B cell (primary cell): ENCODE data around the gene REPS2.

Experiments
- EZH2 ChIP-seq: IDR thresholded peaks from 2 replicates; pipeline ENCODE4 v1.6.1; 2012; ENCODE audit warnings: borderline replicate concordance, low read depth, mild to moderate bottlenecking, moderate library complexity, low read length; ENCODE audit not compliant: insufficient read depth, poor library complexity, severe bottlenecking
- TF ChIP-seq, protein P1 (sequence below): fragments of 200-600 bp; IDR thresholded peaks from one replicate; pipeline ENCODE4 v1.8.0; 2022; ENCODE audit warnings: antibody characterized with exemption, mild to moderate bottlenecking

DNA sequence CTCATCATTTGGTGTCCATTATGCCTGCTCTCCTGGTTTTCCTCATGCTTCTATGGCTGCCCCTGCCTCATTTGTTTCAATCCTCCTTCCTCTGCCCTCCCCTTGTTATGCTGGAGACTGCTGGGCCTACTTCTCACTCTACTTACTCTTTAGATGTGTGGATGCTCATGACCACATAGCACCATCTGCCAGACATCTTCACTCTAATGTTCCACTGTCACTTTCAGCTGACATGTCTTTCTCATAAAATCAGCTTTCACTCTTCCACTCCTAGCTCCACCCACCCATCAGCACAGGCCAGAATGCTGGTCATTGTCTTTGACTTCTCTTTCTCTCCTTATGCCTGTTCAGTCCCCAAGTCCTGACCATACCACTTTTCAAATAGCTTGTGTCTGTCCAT is 86.8 kb downstream of the REPS2 start:
- TF ChIP-seq EZH2 = no peak
- TF ChIP-seq, protein P1, sequence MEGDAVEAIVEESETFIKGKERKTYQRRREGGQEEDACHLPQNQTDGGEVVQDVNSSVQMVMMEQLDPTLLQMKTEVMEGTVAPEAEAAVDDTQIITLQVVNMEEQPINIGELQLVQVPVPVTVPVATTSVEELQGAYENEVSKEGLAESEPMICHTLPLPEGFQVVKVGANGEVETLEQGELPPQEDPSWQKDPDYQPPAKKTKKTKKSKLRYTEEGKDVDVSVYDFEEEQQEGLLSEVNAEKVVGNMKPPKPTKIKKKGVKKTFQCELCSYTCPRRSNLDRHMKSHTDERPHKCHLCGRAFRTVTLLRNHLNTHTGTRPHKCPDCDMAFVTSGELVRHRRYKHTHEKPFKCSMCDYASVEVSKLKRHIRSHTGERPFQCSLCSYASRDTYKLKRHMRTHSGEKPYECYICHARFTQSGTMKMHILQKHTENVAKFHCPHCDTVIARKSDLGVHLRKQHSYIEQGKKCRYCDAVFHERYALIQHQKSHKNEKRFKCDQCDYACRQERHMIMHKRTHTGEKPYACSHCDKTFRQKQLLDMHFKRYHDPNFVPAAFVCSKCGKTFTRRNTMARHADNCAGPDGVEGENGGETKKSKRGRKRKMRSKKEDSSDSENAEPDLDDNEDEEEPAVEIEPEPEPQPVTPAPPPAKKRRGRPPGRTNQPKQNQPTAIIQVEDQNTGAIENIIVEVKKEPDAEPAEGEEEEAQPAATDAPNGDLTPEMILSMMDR = no peak
